Choroid plexus epithelial cell (primary cell): ENCODE data around the gene TAS2R8.

Experiments used
- DNase-seq: peaks from one replicate; pipeline ENCODE4 v3.0.0-alpha.2; 2010; ENCODE audit warnings: low read depth
- H3K4me3 ChIP-seq: 2 replicates; pipeline ENCODE4 v1.5.1; 2011; ENCODE audit warnings: low read depth, mild to moderate bottlenecking, control low read depth, low read length, moderate library complexity
- TF ChIP-seq, protein P1 (sequence below): conservative IDR thresholded peaks from 2 replicates; pipeline ENCODE4 v1.5.1; 2011; ENCODE audit warnings: low read depth, mild to moderate bottlenecking, control low read depth, inconsistent platforms, low read length, moderate library complexity

The TAS2R8 gene, protein sequence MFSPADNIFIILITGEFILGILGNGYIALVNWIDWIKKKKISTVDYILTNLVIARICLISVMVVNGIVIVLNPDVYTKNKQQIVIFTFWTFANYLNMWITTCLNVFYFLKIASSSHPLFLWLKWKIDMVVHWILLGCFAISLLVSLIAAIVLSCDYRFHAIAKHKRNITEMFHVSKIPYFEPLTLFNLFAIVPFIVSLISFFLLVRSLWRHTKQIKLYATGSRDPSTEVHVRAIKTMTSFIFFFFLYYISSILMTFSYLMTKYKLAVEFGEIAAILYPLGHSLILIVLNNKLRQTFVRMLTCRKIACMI

DNA sequence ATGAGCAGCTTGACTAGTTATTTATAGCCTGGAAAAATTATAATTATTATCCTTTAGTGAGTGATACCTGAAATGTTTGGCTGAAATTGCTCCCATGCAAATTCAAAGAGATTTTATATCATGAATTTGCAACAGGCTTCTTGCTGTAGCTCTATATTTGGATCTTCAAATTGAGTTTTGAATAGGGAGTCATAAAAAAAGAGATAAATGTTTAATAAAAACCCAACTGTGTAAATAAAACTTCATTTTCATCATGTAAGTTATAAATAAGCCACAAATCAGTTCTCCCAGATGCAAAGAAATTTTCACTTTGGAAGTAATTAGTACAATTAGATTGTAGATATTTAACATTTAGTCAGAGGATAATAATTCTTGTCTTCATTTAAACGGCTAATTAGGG is at the start of gene TAS2R8:
TAS2R8 (minus strand) TSS at position 101 of the 400 bp plus-strand sequence. CDS start 306 bp downstream, outside the sequence.
- TF ChIP-seq, protein P1, sequence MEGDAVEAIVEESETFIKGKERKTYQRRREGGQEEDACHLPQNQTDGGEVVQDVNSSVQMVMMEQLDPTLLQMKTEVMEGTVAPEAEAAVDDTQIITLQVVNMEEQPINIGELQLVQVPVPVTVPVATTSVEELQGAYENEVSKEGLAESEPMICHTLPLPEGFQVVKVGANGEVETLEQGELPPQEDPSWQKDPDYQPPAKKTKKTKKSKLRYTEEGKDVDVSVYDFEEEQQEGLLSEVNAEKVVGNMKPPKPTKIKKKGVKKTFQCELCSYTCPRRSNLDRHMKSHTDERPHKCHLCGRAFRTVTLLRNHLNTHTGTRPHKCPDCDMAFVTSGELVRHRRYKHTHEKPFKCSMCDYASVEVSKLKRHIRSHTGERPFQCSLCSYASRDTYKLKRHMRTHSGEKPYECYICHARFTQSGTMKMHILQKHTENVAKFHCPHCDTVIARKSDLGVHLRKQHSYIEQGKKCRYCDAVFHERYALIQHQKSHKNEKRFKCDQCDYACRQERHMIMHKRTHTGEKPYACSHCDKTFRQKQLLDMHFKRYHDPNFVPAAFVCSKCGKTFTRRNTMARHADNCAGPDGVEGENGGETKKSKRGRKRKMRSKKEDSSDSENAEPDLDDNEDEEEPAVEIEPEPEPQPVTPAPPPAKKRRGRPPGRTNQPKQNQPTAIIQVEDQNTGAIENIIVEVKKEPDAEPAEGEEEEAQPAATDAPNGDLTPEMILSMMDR, result no peak
- no peak for DNase-seq
- H3K4me3 ChIP-seq, result no peak within 1 kb of the TSS

DNA sequence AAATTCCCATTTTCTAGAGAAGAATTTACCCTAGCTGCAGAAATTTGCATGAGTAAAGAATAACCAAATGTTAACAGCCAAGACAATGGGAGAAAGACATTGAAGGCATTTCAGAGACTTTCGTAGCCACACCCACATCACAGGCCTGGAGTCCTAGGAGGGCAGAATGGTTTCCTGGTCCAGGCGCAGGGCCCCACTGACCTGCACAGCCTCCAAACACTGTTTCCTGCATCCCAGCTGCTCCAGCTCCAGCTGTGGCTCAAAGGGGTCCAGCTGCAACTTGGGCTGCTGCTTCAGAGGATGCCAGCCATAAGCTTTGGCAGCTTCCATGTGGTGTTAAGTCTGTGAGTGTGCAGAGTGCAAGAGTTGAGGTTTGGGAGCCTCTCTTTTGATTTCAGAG is 48.7 kb upstream of the TAS2R8 start:
- H3K4me3 ChIP-seq, result no peak overlapping the region
- TF ChIP-seq, protein P1, result no peak
- DNase-seq, result no peak

DNA sequence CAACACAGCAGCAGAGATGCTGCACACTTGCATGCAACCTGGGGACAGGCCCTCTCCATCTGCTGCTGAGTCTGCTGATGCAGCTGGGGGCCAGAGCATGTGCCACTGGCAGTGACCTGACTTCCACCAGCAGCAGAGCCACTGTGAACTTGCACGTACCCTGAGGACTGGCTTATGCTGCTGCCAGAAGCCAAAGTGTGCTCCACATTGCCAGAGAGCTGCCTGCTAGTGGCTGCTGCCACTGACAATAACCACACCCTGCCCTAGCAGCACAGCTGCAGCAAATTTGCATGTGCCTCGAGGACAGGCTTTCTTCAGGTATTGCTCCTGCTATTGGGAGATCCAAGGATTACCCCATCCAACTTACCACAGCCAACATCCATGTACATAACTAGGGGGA is 46.7 kb upstream of the TAS2R8 start:
- no peak overlapping the region for H3K4me3 ChIP-seq
- DNase-seq, result no peak
- TF ChIP-seq, protein P1, result no peak

DNA sequence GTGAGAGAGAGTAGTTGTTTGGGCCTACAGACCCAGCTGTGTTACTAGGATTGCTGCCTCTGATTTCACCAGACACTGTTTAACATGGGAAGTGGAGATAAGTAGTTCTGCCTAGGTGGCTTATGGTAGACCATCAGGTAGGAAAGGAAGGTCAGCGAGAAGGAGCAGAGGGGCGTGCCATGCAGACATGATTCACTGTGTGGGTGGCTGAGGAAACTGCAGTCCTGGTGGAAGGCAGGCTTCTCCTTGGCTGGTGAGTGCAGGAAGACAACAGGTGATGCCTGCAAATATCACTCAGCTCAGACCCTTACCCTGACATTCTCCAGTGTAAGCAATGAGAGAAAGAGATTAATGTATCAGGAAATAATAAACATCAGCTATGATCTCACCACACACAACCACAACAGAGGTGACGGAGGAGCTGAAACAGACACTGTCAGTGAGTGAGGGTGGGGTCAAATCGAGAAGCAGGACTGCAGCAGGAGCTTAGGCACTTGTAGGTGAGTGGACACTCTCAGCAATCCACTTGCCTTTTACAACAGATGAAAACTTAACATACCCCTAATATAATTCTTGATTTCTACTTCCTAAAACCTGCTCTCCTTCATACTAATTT is 44.3 kb upstream of the TAS2R8 start:
- TF ChIP-seq, protein P1, result no peak
- DNase-seq, result no peak
- H3K4me3 ChIP-seq, result no peak overlapping the region

DNA sequence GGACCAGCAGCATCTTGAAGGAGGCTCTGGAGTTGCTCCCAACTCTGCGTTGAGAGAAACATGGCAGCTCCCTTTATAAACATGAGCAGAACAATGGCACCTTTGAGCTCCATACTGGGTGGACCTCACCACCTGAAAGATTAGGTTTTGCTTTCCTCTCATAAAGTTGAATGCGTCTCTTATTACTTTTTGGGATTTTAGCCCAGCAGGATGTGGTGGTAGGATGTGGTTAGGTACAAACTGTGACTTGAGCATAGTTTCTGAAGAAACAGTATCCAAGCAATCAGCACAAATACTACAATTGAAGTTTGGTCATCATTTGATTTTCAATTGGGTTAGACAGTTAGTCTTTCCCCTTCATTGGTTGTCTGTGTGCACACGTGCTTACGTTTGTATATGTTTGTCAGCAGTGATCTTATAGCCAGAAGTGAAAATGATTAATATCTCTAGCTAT is 42.4 kb upstream of the TAS2R8 start, which contains the start of gene PRR4:
PRR4 (minus strand) TSS at position 51 of the 454 bp plus-strand sequence; CDS start at position 13, 38 bp downstream.
- H3K4me3 ChIP-seq, result no peak within 1 kb of the TSS
- peak; percentile 7 for DNase-seq
- TF ChIP-seq, protein P1, result no peak

DNA sequence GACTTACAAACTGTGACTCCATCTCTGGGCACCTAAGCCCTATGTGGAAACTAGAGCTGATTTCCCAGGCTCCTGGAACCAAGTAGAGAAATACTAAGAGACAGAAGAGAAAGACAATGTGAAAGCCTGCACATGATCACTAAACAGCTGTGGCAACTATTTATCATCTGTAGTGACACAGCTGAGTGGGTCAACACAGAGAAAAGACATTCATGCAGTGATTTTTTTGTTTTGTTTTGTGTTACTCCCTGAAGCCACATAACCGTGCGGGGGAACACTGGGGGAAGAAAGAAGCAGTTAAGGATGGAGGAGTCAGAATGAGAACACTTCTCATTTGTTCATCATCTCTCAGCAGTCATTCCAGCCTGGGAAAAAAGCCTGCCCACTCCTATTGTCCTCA is 40.7 kb upstream of the TAS2R8 start:
- no peak for DNase-seq
- H3K4me3 ChIP-seq, result no peak overlapping the region
- TF ChIP-seq, protein P1, result no peak
